Measurements from ENCODE around the gene STK32C.

STK32C gene

GRCh38 chr10:132355754-132356153, 48.0 kb upstream of the STK32C start:
- no peak for TF ChIP-seq ESRRG (CRISPR knock-in tag; IDR thresholded peaks at IDR 0.05)
- ATAC-seq, result no peak

GRCh38 chr10:132355297-132355696, 47.5 kb upstream of the STK32C start:
- no peak for TF ChIP-seq PATZ1 (CRISPR knock-in tag; IDR thresholded peaks at IDR 0.05; ENCODE audit: borderline replicate concordance)
- no peak for TF ChIP-seq CSRNP3 (CRISPR knock-in tag; IDR thresholded peaks at IDR 0.05)
- no peak for TF ChIP-seq TCF4 (CRISPR knock-in tag; IDR thresholded peaks at IDR 0.05; ENCODE audit: borderline replicate concordance)
- no peak for TF ChIP-seq TSHZ2 (CRISPR knock-in tag; IDR thresholded peaks at IDR 0.05)
- no peak for TF ChIP-seq POU6F1 (CRISPR knock-in tag; IDR thresholded peaks at IDR 0.05; ENCODE audit: borderline replicate concordance, low read depth)
- no peak for TF ChIP-seq TOX (CRISPR knock-in tag; IDR thresholded peaks at IDR 0.05; ENCODE audit: borderline replicate concordance)
- TF ChIP-seq ZNF8 (CRISPR knock-in tag; IDR thresholded peaks at IDR 0.05), result no peak
- TF ChIP-seq BACH2 (CRISPR knock-in tag; IDR thresholded peaks at IDR 0.05; ENCODE audit: borderline replicate concordance), result no peak
- no peak for TF ChIP-seq ZFP3 (CRISPR knock-in tag; IDR thresholded peaks at IDR 0.05)
- no peak for TF ChIP-seq CREB5 (CRISPR knock-in tag; IDR thresholded peaks at IDR 0.05; ENCODE audit: low read depth)
- no peak for TF ChIP-seq PPARA (CRISPR knock-in tag; IDR thresholded peaks at IDR 0.05; ENCODE audit: borderline replicate concordance)
- no peak for TF ChIP-seq ESRRG (CRISPR knock-in tag; IDR thresholded peaks at IDR 0.05)
- TF ChIP-seq ZC3H10 (CRISPR knock-in tag; IDR thresholded peaks at IDR 0.05), result no peak
- ATAC-seq, result no peak

- ATAC-seq, result no peak
- TF ChIP-seq CSRNP3 (CRISPR knock-in tag; IDR thresholded peaks at IDR 0.05), result no peak
- TF ChIP-seq BACH2 (CRISPR knock-in tag; IDR thresholded peaks at IDR 0.05; ENCODE audit: borderline replicate concordance), result no peak
- TF ChIP-seq CREB5 (CRISPR knock-in tag; IDR thresholded peaks at IDR 0.05; ENCODE audit: low read depth), result no peak
- TF ChIP-seq CSDC2 (CRISPR knock-in tag; IDR thresholded peaks at IDR 0.05), result no peak
- no peak for TF ChIP-seq ZNF565 (CRISPR knock-in tag; conservative IDR thresholded peaks at IDR 0.05; ENCODE audit: low read depth)
- no peak for TF ChIP-seq SNAI2 (CRISPR knock-in tag; IDR thresholded peaks at IDR 0.05)
- no peak for TF ChIP-seq RARB (CRISPR knock-in tag; IDR thresholded peaks at IDR 0.05)
- TF ChIP-seq ZNF8 (CRISPR knock-in tag; IDR thresholded peaks at IDR 0.05), result no peak
- TF ChIP-seq ZFP30 (CRISPR knock-in tag; IDR thresholded peaks at IDR 0.05), result no peak
- TF ChIP-seq GLIS3 (CRISPR knock-in tag; IDR thresholded peaks at IDR 0.05), result no peak
- TF ChIP-seq ZNF70 (CRISPR knock-in tag; IDR thresholded peaks at IDR 0.05), result no peak
- no peak for TF ChIP-seq ZFP3 (CRISPR knock-in tag; IDR thresholded peaks at IDR 0.05)
- no peak for TF ChIP-seq TSHZ2 (CRISPR knock-in tag; IDR thresholded peaks at IDR 0.05)
- TF ChIP-seq ISL1 (CRISPR knock-in tag; IDR thresholded peaks at IDR 0.05), result no peak
- no peak for TF ChIP-seq TCF4 (CRISPR knock-in tag; IDR thresholded peaks at IDR 0.05; ENCODE audit: borderline replicate concordance)
- no peak for TF ChIP-seq ARNTL (CRISPR knock-in tag; IDR thresholded peaks at IDR 0.05; ENCODE audit: borderline replicate concordance, low read depth)
Observed at GRCh38 chr10:132354356-132355094, 46.8 kb upstream of the STK32C start.

All from SK-N-SH treated with all-trans-retinoic acid at 6 μM for 48 hours (cell line).